ENCODE data around the gene APBB1IP. TPM values are rescaled to one million over a fixed set of nuclear protein-coding genes. Genes with fewer than 3 reads are reported as not detected.
A peak's percentile ranks its signal among the peaks of the same experiment; 100 is the strongest.

The APBB1IP gene
- polyA plus RNA-seq, 2 donors: 0.75 to 0.98 TPM

DNA sequence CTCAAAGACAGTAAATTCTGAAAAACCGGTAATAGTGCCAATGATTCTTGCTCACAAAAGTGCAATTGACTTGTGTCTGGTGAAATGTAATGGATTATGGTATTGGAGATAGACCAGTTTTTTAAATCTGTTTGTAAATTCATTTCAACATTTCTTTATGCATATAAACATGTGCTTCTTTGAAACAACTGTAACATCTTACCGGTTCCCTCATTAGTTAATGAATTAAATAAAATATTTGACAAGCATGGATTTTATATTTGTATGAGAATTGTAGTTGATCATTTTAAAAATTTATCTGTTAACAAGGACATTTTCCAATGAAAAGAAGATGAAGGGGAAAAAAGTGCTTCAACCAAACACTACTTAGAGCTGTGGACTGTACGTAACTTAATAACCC lies 21.0 kb upstream of the APBB1IP start:
- H3K36me3 ChIP-seq (ENCODE audit: control insufficient read depth in 2 of 2, insufficient read depth in 2 of 2, low read length in 1 of 2): no peaks in the 10 kb centered on the region

DNA sequence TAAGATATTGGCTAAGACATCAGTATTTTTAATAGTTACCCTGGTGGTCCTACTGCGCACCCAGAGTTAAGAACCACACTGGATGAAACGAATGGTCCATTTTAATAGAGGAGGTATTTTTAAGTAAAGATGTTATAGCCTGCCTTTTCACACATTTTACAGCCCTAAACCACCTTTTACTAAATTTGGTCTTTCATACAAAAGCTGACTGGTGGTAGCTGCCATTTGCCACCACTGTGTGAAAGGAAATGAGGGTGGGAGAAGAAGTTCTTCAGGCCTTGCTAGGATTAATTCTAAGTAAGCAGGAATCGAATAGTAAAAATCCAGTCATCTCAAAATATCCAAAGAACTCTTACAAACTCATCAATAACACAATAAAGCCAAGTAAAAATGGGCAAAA lies 15.2 kb upstream of the APBB1IP start:
- Histone ChIP-seq H3K9me3 (ENCODE audit: control insufficient read depth in 2 of 2, insufficient read depth in 1 of 2, low read depth in 1 of 2, low read length in 1 of 2) (no peaks in the 10 kb centered on the region), H3K4me3 (ENCODE audit: low read depth in 1 of 2, low read length in 2 of 2) (no peak overlapping the region), H3K36me3 (ENCODE audit: control insufficient read depth in 2 of 2, insufficient read depth in 2 of 2, low read length in 1 of 2) (no peaks in the 10 kb centered on the region), H3K27me3 (ENCODE audit: control insufficient read depth in 1 of 2, insufficient read depth in 2 of 2, low read length in 2 of 2) (no peaks in the 10 kb centered on the region), H3K4me1 (ENCODE audit: control insufficient read depth in 2 of 2, insufficient read depth in 2 of 2, low read length in 1 of 2) (no peaks in the 10 kb centered on the region), H3K27ac (ENCODE audit: low read depth in 2 of 2, low read length in 1 of 2) (no peak overlapping the region)
- WGBS, 2 donors: 79 to 80% methylated on average over 3 of the region's 3 CpGs

More for the DNA sequence above, 21.0 kb upstream of the APBB1IP start:
- no peaks in the 10 kb centered on the region for H3K4me1 ChIP-seq (ENCODE audit: control insufficient read depth in 2 of 2, insufficient read depth in 2 of 2, low read length in 1 of 2)
- WGBS, 2 donors: 60 to 71% methylated on average over 3 of the region's 3 CpGs
- no peaks in the 10 kb centered on the region for H3K27me3 ChIP-seq (ENCODE audit: control insufficient read depth in 1 of 2, insufficient read depth in 2 of 2, low read length in 2 of 2)
- no peaks in the 10 kb centered on the region for H3K9me3 ChIP-seq (ENCODE audit: control insufficient read depth in 2 of 2, insufficient read depth in 1 of 2, low read depth in 1 of 2, low read length in 1 of 2)
- H3K4me3 ChIP-seq (ENCODE audit: low read depth in 1 of 2, low read length in 2 of 2): no peak overlapping the region
- H3K27ac ChIP-seq (ENCODE audit: low read depth in 2 of 2, low read length in 1 of 2): no peak overlapping the region

DNA sequence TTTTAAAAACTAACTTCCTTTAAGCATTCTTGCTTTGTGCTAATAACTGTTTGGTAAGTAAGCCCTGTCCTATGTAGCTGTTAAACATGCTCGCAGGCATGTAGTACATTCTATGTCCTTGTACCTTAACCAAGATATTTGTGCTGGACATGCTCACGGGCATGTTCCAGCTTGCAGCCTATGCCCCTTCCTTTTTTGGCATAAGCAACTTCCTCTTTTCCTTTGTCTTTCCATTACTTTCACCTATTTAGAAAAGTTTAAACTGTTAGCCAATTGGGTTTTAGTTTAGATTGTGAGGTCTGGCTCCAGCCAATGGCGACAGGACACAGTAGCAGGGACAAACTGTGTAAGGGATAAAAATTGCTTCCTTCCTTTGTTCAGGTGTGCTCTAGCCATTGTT lies 14.4 kb upstream of the APBB1IP start:
- H3K36me3 ChIP-seq (ENCODE audit: control insufficient read depth in 2 of 2, insufficient read depth in 2 of 2, low read length in 1 of 2): no peaks in the 10 kb centered on the region
- WGBS, 2 donors: 86 to 88% methylated on average over 3 of the region's 3 CpGs
- H3K4me3 ChIP-seq (ENCODE audit: low read depth in 1 of 2, low read length in 2 of 2): no peak overlapping the region
- no peaks in the 10 kb centered on the region for H3K27me3 ChIP-seq (ENCODE audit: control insufficient read depth in 1 of 2, insufficient read depth in 2 of 2, low read length in 2 of 2)
- H3K4me1 ChIP-seq (ENCODE audit: control insufficient read depth in 2 of 2, insufficient read depth in 2 of 2, low read length in 1 of 2): no peaks in the 10 kb centered on the region
- H3K9me3 ChIP-seq (ENCODE audit: control insufficient read depth in 2 of 2, insufficient read depth in 1 of 2, low read depth in 1 of 2, low read length in 1 of 2): no peaks in the 10 kb centered on the region
- H3K27ac ChIP-seq (ENCODE audit: low read depth in 2 of 2, low read length in 1 of 2): no peak overlapping the region

DNA sequence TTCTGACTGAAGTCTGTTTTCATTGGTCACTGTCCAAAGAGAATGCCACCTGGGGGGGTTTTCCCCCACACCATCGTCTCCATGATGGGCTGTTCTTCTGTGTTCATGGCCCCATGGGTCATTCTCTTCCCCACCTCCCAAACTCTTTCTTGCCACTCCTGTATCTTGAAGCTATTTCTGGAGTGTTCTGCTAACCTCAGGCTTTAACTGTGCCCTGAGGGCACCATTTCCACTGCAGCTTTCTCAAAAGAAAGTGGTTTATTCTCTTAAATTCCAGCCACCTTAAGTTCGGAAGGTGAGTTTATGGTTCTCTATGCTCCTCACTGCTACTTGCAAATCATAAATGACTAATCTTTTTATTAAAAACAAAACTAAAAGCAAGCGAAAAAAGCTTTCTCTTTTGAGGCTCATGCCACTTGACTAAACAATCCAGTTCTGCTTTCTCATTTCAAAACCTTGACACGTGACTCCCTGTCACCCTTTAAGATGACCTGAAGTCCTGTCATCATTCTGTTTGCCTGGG lies 7.4 kb upstream of the APBB1IP start:
- 47% methylated on average over 4 of the region's 4 CpGs for WGBS, 2 donors

DNA sequence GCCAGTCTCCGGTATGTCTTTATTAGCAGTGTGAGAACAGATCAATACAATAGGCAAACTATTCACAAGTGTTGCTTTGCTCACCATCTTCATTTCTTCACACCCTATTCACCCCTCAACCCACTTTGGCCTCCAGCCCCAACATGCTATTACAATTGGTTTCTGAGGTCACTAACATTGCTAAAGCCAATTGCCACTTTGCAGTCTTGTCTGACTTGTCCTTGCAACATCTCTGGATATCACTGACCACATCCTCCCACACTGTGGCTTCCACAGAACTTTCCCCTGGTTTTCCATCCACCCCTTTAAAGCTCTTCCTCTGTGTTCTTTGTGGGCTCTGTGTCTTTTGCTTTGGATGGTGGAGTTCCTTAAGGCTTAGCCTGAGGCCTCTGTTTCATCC lies 5.2 kb upstream of the APBB1IP start:
- Histone ChIP-seq H3K27ac (ENCODE audit: low read depth in 2 of 2, low read length in 1 of 2) (no peak overlapping the region), H3K4me3 (ENCODE audit: low read depth in 1 of 2, low read length in 2 of 2) (no peak overlapping the region), H3K9me3 (ENCODE audit: control insufficient read depth in 2 of 2, insufficient read depth in 1 of 2, low read depth in 1 of 2, low read length in 1 of 2) (no peaks in the 10 kb centered on the region), H3K36me3 (ENCODE audit: control insufficient read depth in 2 of 2, insufficient read depth in 2 of 2, low read length in 1 of 2) (no peaks in the 10 kb centered on the region), H3K27me3 (ENCODE audit: control insufficient read depth in 1 of 2, insufficient read depth in 2 of 2, low read length in 2 of 2) (no peaks in the 10 kb centered on the region), H3K4me1 (ENCODE audit: control insufficient read depth in 2 of 2, insufficient read depth in 2 of 2, low read length in 1 of 2) (peaks cover 0 to 1% of the 10 kb centered on the region in 2 donors)
- 88 to 90% methylated on average over 1 of the region's 1 CpG for WGBS, 2 donors

More for the DNA sequence above, 7.4 kb upstream of the APBB1IP start:
- no peaks in the 10 kb centered on the region for H3K9me3 ChIP-seq (ENCODE audit: control insufficient read depth in 2 of 2, insufficient read depth in 1 of 2, low read depth in 1 of 2, low read length in 1 of 2)
- no peak overlapping the region for H3K27ac ChIP-seq (ENCODE audit: low read depth in 2 of 2, low read length in 1 of 2)
- H3K4me1 ChIP-seq (ENCODE audit: control insufficient read depth in 2 of 2, insufficient read depth in 2 of 2, low read length in 1 of 2): no peaks in the 10 kb centered on the region
- H3K36me3 ChIP-seq (ENCODE audit: control insufficient read depth in 2 of 2, insufficient read depth in 2 of 2, low read length in 1 of 2): no peaks in the 10 kb centered on the region
- H3K27me3 ChIP-seq (ENCODE audit: control insufficient read depth in 1 of 2, insufficient read depth in 2 of 2, low read length in 2 of 2): no peaks in the 10 kb centered on the region
- H3K4me3 ChIP-seq (ENCODE audit: low read depth in 1 of 2, low read length in 2 of 2): no peak overlapping the region

DNA sequence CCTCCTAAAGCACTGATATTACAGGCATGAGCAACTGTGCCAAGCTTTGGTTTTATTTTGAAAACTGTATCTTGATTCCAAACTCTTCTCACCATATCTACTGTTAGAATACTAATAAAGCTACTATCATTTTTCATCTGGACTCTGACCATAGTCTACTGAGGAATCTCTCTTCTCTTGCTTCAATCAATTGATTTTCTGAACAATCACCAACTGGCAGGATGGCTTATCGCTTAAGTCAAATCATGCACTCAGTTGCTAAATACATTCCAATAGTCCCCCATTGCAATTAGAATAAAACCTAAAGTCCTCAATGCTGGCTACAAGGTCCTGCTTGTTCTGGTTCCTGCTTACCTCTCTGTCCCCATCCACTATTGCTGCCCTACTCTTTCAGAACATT lies 2.3 kb upstream of the APBB1IP start:
- Histone ChIP-seq H3K27ac (ENCODE audit: low read depth in 2 of 2, low read length in 1 of 2) (no peak overlapping the region), H3K36me3 (ENCODE audit: control insufficient read depth in 2 of 2, insufficient read depth in 2 of 2, low read length in 1 of 2) (no peaks in the 10 kb centered on the region), H3K4me3 (ENCODE audit: low read depth in 1 of 2, low read length in 2 of 2) (no peak overlapping the region), H3K4me1 (ENCODE audit: control insufficient read depth in 2 of 2, insufficient read depth in 2 of 2, low read length in 1 of 2) (peaks cover 0 to 3% of the 10 kb centered on the region in 2 donors), H3K9me3 (ENCODE audit: control insufficient read depth in 2 of 2, insufficient read depth in 1 of 2, low read depth in 1 of 2, low read length in 1 of 2) (no peaks in the 10 kb centered on the region), H3K27me3 (ENCODE audit: control insufficient read depth in 1 of 2, insufficient read depth in 2 of 2, low read length in 2 of 2) (no peaks in the 10 kb centered on the region)
- WGBS, 2 donors: 91 to 99% methylated on average over 1 of the region's 1 CpG

DNA sequence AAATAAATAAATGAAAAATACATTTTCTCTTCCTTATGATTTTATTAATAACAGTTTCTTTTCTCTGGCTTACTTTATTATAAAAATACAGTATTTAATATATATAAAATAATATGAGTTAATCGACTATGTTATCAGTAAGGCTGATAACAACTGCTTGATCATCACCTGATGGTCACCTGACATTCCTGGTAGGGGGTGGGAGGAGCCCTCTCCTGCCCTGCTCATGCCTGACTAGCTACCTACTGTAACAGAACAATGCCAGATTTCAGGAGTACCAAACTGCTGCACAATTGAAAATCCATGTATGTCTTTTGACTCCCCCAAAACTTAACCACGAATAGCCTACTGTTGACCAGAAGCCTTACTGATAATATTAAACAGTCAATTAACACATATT lies 1.3 kb upstream of the APBB1IP start:
- Histone ChIP-seq H3K4me3 (ENCODE audit: low read depth in 1 of 2, low read length in 2 of 2) (no peak overlapping the region), H3K27me3 (ENCODE audit: control insufficient read depth in 1 of 2, insufficient read depth in 2 of 2, low read length in 2 of 2) (no peaks in the 10 kb centered on the region), H3K9me3 (ENCODE audit: control insufficient read depth in 2 of 2, insufficient read depth in 1 of 2, low read depth in 1 of 2, low read length in 1 of 2) (no peaks in the 10 kb centered on the region), H3K4me1 (ENCODE audit: control insufficient read depth in 2 of 2, insufficient read depth in 2 of 2, low read length in 1 of 2) (peaks cover 0 to 3% of the 10 kb centered on the region in 2 donors), H3K27ac (ENCODE audit: low read depth in 2 of 2, low read length in 1 of 2) (no peak overlapping the region), H3K36me3 (ENCODE audit: control insufficient read depth in 2 of 2, insufficient read depth in 2 of 2, low read length in 1 of 2) (no peaks in the 10 kb centered on the region)
- 59 to 61% methylated on average over 2 of the region's 2 CpGs for WGBS, 2 donors

DNA sequence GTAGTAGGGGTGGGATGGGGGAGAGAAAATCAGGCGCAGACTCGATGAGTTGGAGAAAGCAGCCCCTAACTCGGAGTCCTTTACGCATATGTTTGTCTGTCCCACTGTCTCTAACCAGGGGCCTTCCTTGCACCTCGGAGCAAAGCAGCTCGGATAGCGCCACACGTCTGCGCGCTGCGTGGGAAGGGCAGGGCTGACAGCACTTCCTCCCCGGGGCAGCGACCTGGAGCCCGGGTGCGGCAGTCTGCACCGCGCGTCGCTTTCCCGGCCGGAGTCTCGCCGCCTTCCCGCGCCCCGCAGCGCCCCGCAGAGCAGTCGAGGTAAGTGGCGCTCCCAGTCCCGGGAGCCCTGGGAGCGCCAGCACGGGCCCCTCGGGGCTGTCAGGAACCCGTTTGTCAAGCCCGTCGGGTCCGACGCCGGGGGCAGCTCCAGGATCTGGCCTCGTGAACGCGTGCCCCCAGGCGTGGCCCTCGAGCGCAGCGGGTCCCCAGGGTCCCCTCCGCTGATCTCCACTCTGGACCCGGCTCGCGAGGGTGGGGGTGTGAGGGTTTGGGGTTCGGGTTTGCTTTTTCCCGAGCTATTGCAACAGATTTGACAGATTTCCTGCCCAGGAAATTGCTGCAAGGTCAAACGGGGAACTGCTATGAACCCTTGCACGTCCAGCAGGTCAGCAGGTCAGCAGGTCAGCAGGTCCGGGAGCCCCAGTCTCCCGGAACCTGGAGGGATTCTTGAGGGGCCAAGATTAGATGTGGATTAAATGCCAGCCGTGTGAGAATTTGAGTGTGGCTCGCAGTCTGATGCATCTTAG lies 597 bp downstream of the APBB1IP start:
- no peaks in the 10 kb centered on the region for H3K27me3 ChIP-seq (ENCODE audit: control insufficient read depth in 1 of 2, insufficient read depth in 2 of 2, low read length in 2 of 2)
- H3K9me3 ChIP-seq (ENCODE audit: control insufficient read depth in 2 of 2, insufficient read depth in 1 of 2, low read depth in 1 of 2, low read length in 1 of 2): no peaks in the 10 kb centered on the region
- no peaks in the 10 kb centered on the region for H3K36me3 ChIP-seq (ENCODE audit: control insufficient read depth in 2 of 2, insufficient read depth in 2 of 2, low read length in 1 of 2)
- peaks cover 0 to 3% of the 10 kb centered on the region in 2 donors for H3K4me1 ChIP-seq (ENCODE audit: control insufficient read depth in 2 of 2, insufficient read depth in 2 of 2, low read length in 1 of 2)
- peak overlapping the region; percentile 65 to 77 for H3K27ac ChIP-seq (ENCODE audit: low read depth in 2 of 2, low read length in 1 of 2)
- WGBS, 2 donors: 7 to 9% methylated on average over 59 of the region's 59 CpGs
- H3K4me3 ChIP-seq (ENCODE audit: low read depth in 1 of 2, low read length in 2 of 2): peak overlapping the region; percentile 4 to 43

DNA sequence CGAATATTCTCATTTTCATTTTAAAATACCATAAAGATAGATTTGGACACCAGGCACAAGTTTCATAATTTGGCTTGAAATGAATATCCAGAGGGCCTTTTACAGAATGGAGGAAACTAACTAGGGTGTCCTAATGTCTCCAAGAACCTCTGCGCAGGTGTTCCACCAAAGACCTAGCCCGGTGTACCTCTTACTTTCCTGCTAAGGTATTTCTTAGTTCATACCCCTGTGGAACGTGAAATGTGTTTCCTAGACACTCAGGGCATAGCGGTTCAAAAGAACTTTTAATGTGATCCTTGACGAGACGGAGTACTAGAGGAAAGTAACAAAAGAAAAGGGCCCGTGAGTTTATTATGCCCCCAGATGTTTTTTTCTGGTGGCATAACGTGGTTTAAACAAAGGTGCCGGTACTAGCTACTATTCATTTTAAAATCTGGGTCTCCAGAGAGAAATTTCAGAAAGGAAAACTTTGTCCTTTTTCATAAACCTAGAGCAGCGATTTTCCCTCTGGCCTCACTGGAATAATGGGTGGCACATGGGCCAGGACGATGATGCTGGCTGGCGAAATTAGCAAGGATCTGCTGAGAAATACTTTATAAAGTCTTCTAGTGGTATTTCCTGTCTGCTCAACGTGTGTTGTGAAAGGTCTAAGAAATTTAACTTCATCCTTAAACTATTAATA lies 1.4 kb downstream of the APBB1IP start:
- Histone ChIP-seq H3K4me1 (ENCODE audit: control insufficient read depth in 2 of 2, insufficient read depth in 2 of 2, low read length in 1 of 2) (peaks cover 0 to 3% of the 10 kb centered on the region in 2 donors), H3K27ac (ENCODE audit: low read depth in 2 of 2, low read length in 1 of 2) (peak overlapping the region in 1 of 2 donors; percentile 18), H3K9me3 (ENCODE audit: control insufficient read depth in 2 of 2, insufficient read depth in 1 of 2, low read depth in 1 of 2, low read length in 1 of 2) (no peaks in the 10 kb centered on the region), H3K4me3 (ENCODE audit: low read depth in 1 of 2, low read length in 2 of 2) (peak overlapping the region in 1 of 2 donors; percentile 26), H3K27me3 (ENCODE audit: control insufficient read depth in 1 of 2, insufficient read depth in 2 of 2, low read length in 2 of 2) (no peaks in the 10 kb centered on the region), H3K36me3 (ENCODE audit: control insufficient read depth in 2 of 2, insufficient read depth in 2 of 2, low read length in 1 of 2) (no peaks in the 10 kb centered on the region)
- 58 to 65% methylated on average over 14 of the region's 14 CpGs for WGBS, 2 donors

Data from esophagus (tissue), 2 donors.